ENCODE measurements around the gene CNTNAP5.

Gene CNTNAP5

DNA sequence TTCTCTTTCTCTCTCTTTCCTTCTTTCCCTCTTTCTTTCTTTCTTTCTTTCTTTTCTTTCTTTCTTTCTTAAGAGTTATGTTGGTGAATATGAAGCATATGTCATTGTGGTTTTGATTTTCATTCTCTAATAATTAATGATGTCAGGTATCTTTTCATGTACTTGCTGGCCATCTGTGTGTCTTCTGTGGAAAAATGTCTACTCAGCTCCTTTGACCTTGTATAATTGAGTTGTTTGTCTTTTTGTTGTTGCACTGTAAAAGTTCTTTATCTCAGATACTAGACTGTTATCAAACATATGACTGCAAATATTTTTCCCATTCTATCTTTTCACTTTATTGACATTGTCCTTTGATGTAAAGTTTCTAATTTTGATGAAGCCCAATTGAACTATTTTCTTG lies 645.1 kb downstream of the CNTNAP5 start (continued):
- TF ChIP-seq, protein P1, sequence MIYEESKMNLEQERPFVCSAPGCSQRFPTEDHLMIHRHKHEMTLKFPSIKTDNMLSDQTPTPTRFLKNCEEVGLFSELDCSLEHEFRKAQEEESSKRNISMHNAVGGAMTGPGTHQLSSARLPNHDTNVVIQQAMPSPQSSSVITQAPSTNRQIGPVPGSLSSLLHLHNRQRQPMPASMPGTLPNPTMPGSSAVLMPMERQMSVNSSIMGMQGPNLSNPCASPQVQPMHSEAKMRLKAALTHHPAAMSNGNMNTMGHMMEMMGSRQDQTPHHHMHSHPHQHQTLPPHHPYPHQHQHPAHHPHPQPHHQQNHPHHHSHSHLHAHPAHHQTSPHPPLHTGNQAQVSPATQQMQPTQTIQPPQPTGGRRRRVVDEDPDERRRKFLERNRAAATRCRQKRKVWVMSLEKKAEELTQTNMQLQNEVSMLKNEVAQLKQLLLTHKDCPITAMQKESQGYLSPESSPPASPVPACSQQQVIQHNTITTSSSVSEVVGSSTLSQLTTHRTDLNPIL (CRISPR knock-in tag; IDR thresholded peaks at IDR 0.05; ENCODE audit: low read depth), result no peak

- TF ChIP-seq ESRRG (CRISPR knock-in tag; IDR thresholded peaks at IDR 0.05) (no peak), ZNF8 (CRISPR knock-in tag; IDR thresholded peaks at IDR 0.05) (no peak), PATZ1 (CRISPR knock-in tag; IDR thresholded peaks at IDR 0.05; ENCODE audit: borderline replicate concordance) (no peak), ISL1 (CRISPR knock-in tag; IDR thresholded peaks at IDR 0.05) (no peak), TSHZ2 (CRISPR knock-in tag; IDR thresholded peaks at IDR 0.05) (no peak), ZNF70 (CRISPR knock-in tag; IDR thresholded peaks at IDR 0.05) (no peak), ZC3H10 (CRISPR knock-in tag; IDR thresholded peaks at IDR 0.05) (no peak), PPARA (CRISPR knock-in tag; IDR thresholded peaks at IDR 0.05; ENCODE audit: borderline replicate concordance) (no peak), OSR1 (CRISPR knock-in tag; IDR thresholded peaks at IDR 0.05) (no peak), ZFP3 (CRISPR knock-in tag; IDR thresholded peaks at IDR 0.05) (no peak)
- TF ChIP-seq, protein P1 (CRISPR knock-in tag; IDR thresholded peaks at IDR 0.05; ENCODE audit: low read depth), result no peak
- TF ChIP-seq, protein P2, sequence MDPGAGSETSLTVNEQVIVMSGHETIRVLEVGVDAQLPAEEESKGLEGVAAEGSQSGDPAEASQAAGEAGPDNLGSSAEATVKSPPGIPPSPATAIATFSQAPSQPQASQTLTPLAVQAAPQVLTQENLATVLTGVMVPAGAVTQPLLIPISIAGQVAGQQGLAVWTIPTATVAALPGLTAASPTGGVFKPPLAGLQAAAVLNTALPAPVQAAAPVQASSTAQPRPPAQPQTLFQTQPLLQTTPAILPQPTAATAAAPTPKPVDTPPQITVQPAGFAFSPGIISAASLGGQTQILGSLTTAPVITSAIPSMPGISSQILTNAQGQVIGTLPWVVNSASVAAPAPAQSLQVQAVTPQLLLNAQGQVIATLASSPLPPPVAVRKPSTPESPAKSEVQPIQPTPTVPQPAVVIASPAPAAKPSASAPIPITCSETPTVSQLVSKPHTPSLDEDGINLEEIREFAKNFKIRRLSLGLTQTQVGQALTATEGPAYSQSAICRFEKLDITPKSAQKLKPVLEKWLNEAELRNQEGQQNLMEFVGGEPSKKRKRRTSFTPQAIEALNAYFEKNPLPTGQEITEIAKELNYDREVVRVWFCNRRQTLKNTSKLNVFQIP (CRISPR knock-in tag; IDR thresholded peaks at IDR 0.05; ENCODE audit: borderline replicate concordance, low read depth), result no peak
- TF ChIP-seq, protein P3, sequence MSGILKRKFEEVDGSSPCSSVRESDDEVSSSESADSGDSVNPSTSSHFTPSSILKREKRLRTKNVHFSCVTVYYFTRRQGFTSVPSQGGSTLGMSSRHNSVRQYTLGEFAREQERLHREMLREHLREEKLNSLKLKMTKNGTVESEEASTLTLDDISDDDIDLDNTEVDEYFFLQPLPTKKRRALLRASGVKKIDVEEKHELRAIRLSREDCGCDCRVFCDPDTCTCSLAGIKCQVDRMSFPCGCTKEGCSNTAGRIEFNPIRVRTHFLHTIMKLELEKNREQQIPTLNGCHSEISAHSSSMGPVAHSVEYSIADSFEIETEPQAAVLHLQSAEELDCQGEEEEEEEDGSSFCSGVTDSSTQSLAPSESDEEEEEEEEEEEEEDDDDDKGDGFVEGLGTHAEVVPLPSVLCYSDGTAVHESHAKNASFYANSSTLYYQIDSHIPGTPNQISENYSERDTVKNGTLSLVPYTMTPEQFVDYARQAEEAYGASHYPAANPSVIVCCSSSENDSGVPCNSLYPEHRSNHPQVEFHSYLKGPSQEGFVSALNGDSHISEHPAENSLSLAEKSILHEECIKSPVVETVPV (CRISPR knock-in tag; IDR thresholded peaks at IDR 0.05), result no peak
- no peak for ATAC-seq
Measured at GRCh38 chr2:124678043-124678442, 653.0 kb downstream of the CNTNAP5 start.

DNA sequence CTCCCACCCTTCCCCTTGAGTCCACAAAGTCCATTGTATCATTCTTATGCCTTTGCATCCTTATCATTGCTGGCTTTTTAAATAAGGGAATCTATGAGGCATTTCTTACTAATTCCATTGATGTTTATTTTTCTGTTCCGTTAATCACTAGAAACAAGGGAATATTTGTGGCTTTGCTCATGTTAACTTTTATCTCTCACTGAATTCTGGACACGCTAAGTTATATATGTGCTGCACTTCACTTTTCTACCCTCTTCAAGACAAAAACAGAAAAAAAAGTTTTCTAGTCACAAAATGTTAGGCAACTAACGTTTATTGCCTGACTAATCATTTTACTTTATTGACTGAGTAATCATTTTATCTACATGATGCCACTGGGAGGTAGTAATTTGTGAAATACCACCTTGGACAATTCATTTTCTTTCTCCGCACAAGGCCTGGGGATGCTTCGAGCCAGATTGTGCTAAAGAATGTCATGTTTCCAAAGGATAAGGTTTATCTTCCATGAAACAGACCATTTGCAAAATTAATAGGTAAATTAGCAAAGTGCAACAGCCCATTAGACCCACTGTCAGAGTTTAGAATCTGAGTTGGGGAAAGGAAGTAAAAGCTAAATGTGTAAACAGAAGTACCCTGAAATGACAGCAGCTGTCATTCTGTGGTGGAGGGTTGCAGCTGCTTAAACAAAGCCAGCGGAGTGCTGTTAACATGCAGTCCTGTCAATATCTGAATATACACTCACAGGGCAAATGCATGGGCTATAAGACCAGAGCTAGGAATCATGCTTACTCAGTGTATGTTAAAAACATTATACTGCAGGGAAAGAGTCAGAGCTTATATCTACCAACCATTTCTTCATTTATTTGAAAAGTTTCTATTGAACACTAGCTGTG lies 658.7 kb downstream of the CNTNAP5 start:
- no peak for ATAC-seq
- no peak for TF ChIP-seq ISL1 (CRISPR knock-in tag; IDR thresholded peaks at IDR 0.05)
- TF ChIP-seq BACH2 (CRISPR knock-in tag; IDR thresholded peaks at IDR 0.05; ENCODE audit: borderline replicate concordance), result no peak
- TF ChIP-seq GLIS3 (CRISPR knock-in tag; IDR thresholded peaks at IDR 0.05), result no peak
- no peak for TF ChIP-seq TSHZ2 (CRISPR knock-in tag; IDR thresholded peaks at IDR 0.05)
- no peak for TF ChIP-seq PATZ1 (CRISPR knock-in tag; IDR thresholded peaks at IDR 0.05; ENCODE audit: borderline replicate concordance)
- TF ChIP-seq ZFP30 (CRISPR knock-in tag; IDR thresholded peaks at IDR 0.05), result no peak
- no peak for TF ChIP-seq ESRRG (CRISPR knock-in tag; IDR thresholded peaks at IDR 0.05)
- TF ChIP-seq ZC3H10 (CRISPR knock-in tag; IDR thresholded peaks at IDR 0.05), result no peak
- TF ChIP-seq ZNF565 (CRISPR knock-in tag; conservative IDR thresholded peaks at IDR 0.05; ENCODE audit: low read depth), result no peak
- no peak for TF ChIP-seq PPARA (CRISPR knock-in tag; IDR thresholded peaks at IDR 0.05; ENCODE audit: borderline replicate concordance)
- TF ChIP-seq, protein P1 (CRISPR knock-in tag; IDR thresholded peaks at IDR 0.05; ENCODE audit: low read depth), result no peak

All from SK-N-SH treated with all-trans-retinoic acid at 6 μM for 48 hours (cell line).